Neural progenitor cell (in vitro differentiated cells): ENCODE measurements around the gene KCNG3.

Source experiments
- CTCF ChIP-seq: fragments of 200-600 bp; sonication (generic); IDR thresholded peaks from 2 replicates; pipeline ENCODE4 v1.5.1; 2017; ENCODE audit warnings: antibody characterized with exemption, mild to moderate bottlenecking
- EZH2 ChIP-seq: fragments of 200-600 bp; sonication (generic); IDR thresholded peaks from 2 replicates; pipeline ENCODE4 v1.6.1; 2017; ENCODE audit warnings: antibody characterized with exemption, mild to moderate bottlenecking, moderate library complexity

GRCh38 chr2:42523341-42523740, 29.6 kb upstream of the KCNG3 start:
- no peak for TF ChIP-seq CTCF
- TF ChIP-seq EZH2 = no peak
